SK-N-MC (cell line): ENCODE results near the gene GBE1.

ENCODE experiments used
- EZH2 ChIP-seq: fragments of 200-600 bp; sonication (generic); IDR thresholded peaks from one replicate; pipeline ENCODE4 v1.6.1; 2017; ENCODE audit warnings: antibody characterized with exemption
- POLR2AphosphoS5 ChIP-seq: IDR thresholded peaks from 2 replicates; pipeline ENCODE4 v1.6.1; 2012; ENCODE audit warnings: mild to moderate bottlenecking, low read depth, low read length, borderline replicate concordance

DNA sequence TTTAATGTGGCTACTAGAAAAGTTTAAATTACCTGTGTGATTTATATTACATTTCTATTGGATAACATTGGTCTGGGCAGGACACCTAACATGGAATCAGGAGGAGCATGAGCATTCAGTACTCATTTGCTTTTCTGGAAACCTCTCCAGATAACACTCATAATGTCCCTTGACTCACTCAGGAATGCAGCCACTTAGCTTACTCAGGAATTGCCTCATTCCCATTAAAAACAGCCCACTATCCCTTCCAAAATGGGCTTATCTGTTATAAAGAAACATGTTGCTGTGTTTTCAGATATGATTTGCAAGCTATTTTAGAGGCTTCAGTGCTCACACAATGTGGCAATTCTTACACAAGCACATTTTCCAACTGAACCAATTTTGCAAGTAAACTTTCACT, 17.1 kb downstream of the GBE1 start:
- TF ChIP-seq POLR2AphosphoS5 (no peak), EZH2 (no peak)
